ENCODE measurements around the gene CENPVL1. TPM values are rescaled to one million over a fixed set of nuclear protein-coding genes. Genes with fewer than 3 reads are reported as not detected.

CENPVL1 gene
- total RNA-seq, 1 donor from 2014 or later, result not detected

DNA sequence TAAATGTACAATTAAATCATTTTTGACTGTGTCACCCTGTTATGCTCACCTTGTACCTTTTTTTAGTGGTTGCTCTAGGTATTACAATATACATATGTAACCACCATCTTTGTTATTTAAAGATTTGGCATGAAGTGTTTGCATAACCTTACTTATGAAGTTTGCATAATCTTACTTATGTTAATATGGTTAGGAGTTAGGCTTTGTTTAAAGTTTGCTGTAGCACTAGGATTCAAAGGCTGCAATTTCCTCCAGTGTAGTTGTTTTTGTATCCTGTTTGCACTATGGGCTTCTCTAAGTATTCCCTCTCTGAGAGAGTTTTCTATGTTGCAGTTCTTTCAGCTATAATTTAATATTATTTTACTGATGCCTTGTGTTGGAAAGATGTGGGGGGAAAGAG is 17.9 kb downstream of the CENPVL1 start:
- no peak for TF ChIP-seq CTCF (IDR thresholded peaks at IDR 0.05)
- intact Hi-C loops (cut with DNase I), result no loop called here

GRCh38 chrX:51737091-51737490 is 26.8 kb downstream of the CENPVL1 start:
- no peaks in the 10 kb centered on the region for H3K9me3 ChIP-seq
- H3K4me1 ChIP-seq, result no peaks in the 10 kb centered on the region
- TF ChIP-seq CTCF (IDR thresholded peaks at IDR 0.05), result no peak
- no peaks in the 10 kb centered on the region for H3K27me3 ChIP-seq
- H3K27ac ChIP-seq, result no peak overlapping the region
- DNase-seq (ENCODE audit: low spot score in 2 of 2), result no peak
- intact Hi-C loops (cut with DNase I), result no loop called here
- no peak overlapping the region for H3K4me3 ChIP-seq
- no peaks in the 10 kb centered on the region for H3K36me3 ChIP-seq

More for the DNA sequence above, 17.9 kb downstream of the CENPVL1 start:
- Histone ChIP-seq H3K4me1 (no peaks in the 10 kb centered on the region), H3K27me3 (no peaks in the 10 kb centered on the region), H3K27ac (no peak overlapping the region), H3K4me3 (no peak overlapping the region), H3K36me3 (no peaks in the 10 kb centered on the region), H3K9me3 (no peaks in the 10 kb centered on the region)
- DNase-seq (ENCODE audit: low spot score in 2 of 2), result no peak

DNA sequence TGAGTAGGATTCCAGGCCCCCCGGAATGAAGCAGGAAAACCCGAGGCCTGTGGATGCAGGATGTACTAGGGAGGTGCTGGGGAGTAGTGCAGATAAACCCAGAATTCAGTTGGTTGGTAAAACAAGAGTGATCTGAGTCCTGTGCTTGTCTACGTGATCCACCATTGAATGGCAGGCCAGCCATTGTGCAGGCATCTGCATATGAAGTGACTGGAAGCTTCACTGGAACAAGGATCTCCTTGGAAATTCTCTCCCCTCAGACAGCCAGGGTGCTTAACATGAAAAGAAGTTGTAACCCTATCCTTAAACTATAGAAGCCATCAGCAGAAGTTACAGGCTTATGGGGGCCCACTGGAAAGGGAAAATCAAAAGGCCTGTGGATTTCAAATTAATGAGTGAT is 32.3 kb downstream of the CENPVL1 start:
- intact Hi-C loops (cut with DNase I), result no loop called here
- TF ChIP-seq CTCF (IDR thresholded peaks at IDR 0.05), result no peak
- DNase-seq (ENCODE audit: low spot score in 2 of 2), result no peak
- Histone ChIP-seq H3K9me3 (no peaks in the 10 kb centered on the region), H3K4me1 (no peaks in the 10 kb centered on the region), H3K27me3 (no peaks in the 10 kb centered on the region), H3K36me3 (no peaks in the 10 kb centered on the region), H3K4me3 (peak overlapping the region; percentile 57 to 83), H3K27ac (peak overlapping the region; percentile 70 to 71)

DNA sequence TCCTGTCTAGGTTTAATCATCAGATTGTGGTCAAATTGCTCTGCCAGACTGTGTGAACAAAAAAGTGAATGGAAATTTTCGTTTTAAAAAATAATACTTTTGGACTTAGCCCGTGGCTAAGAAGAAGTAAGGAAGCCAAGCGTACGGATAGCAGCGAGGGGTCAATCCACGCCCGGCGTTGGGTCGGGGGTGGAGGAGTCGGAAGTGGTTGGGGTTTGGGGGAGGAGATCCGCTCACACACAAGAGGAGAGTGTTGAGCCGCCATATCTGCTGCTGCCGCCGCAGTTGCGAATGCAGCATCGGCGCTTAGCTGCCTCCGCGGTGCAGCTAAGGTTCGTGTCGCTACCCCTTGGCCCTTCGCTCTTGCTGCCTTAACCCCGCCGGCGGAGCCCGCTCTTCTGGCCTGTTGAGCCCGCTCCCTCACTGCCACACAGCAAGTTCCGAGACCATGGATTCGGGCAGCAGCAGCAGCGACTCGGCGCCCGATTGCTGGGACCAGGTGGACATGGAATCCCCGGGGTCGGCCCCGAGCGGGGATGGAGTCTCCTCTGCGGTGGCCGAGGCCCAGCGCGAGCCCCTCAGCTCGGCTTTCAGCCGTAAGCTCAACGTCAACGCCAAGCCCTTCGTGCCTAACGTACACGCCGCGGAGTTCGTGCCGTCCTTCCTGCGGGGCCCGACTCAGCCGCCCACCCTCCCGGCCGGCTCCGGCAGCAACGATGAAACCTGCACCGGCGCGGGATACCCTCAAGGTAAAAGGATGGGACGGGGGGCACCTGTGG is 33.1 kb downstream of the CENPVL1 start, which contains the start of gene GSPT2:
GSPT2 (plus strand) TSS at position 264 of the 779 bp plus-strand sequence; CDS start at position 449, 185 bp downstream.
- Histone ChIP-seq H3K27me3 (no peaks in the 10 kb centered on the region), H3K9me3 (no peaks in the 10 kb centered on the region), H3K27ac (peak within 1 kb of the TSS; percentile 70 to 71), H3K4me1 (no peaks in the 10 kb centered on the region), H3K36me3 (no peaks in the 10 kb centered on the region), H3K4me3 (peak within 1 kb of the TSS; percentile 57 to 83)
- TF ChIP-seq CTCF (IDR thresholded peaks at IDR 0.05), result no peak
- intact Hi-C loops (cut with DNase I), result no loop called here
- DNase-seq (ENCODE audit: low spot score in 2 of 2), result peak in 1 of 2 donors; percentile 72

DNA sequence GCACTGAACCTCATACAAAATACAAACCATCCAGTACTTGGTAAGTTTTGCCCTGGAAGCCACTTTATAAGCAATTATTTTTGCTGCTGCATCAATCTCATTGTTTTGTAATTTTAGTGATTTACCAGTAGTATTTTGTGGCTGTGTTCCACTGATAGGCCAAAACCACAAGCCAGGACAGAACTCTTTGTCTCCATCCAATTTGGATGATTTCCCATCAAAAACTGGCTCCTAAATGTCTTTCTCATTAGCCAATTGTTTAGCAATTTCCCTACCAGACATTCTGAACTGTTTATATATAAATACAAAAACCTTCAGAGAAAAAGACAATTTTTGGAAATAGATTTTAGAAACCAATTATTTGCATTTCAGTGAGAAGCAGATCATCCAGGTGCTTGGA is 37.4 kb downstream of the CENPVL1 start:
- no peaks in the 10 kb centered on the region for H3K27me3 ChIP-seq
- no peaks in the 10 kb centered on the region for H3K4me1 ChIP-seq
- intact Hi-C loops (cut with DNase I), result no loop called here
- H3K27ac ChIP-seq, result no peak overlapping the region
- no peak overlapping the region for H3K4me3 ChIP-seq
- DNase-seq (ENCODE audit: low spot score in 2 of 2), result no peak
- H3K9me3 ChIP-seq, result no peaks in the 10 kb centered on the region
- no peak for TF ChIP-seq CTCF (IDR thresholded peaks at IDR 0.05)
- no peaks in the 10 kb centered on the region for H3K36me3 ChIP-seq
